ENCODE results near the gene CCDC97.

CCDC97 gene

GRCh38 chr19:41299046-41299754 is 10.8 kb upstream of the CCDC97 start:
- no peak for DNase-seq

GRCh38 chr19:41299755-41300089 is 10.2 kb upstream of the CCDC97 start:
- no peak for DNase-seq

GRCh38 chr19:41300555-41300954 is 9.4 kb upstream of the CCDC97 start:
- no peak for DNase-seq

GRCh38 chr19:41302624-41303351 is 7.2 kb upstream of the CCDC97 start:
- no peak for DNase-seq

GRCh38 chr19:41303954-41304353 is 6.0 kb upstream of the CCDC97 start:
- DNase-seq: no peak

DNA sequence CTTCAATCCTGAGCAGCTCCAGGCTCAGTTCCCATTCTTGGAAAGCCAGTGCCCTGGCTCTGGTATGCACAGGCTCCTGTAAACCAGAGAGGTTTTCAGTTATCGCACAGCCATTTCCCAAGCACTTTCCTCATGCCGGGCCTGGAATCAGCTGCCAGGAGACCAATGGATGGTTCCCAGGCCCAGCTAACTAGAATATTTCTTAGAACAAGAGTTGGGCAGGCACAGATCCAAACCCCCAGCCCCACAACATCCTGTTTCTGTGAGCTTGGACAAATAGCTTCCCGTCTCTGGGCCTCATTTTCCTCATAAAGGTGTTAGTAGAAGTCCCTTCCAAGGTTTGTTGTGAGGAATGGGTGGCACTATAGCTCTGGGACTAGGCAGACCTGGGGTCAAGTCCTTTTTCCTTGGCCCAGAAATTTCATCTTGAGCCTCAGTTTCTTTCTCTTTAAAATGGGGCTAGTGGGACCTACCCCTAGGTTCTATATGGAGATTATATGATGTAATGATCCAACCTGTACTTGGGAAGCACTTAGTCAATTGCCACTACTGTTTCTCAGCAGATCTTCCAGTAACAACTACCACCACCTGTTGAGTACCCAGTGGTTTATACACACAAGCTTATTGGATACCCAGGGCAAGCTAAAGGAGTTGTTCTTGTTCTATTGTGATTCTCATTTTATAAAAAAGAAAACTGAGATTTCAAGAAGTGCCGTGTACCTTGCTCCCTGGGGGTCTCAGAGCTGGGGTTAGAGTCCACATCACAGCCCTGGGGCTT is 5.1 kb upstream of the CCDC97 start:
- no peak for DNase-seq

- no peak for DNase-seq
Measured at GRCh38 chr19:41305927-41306793, 3.8 kb upstream of the CCDC97 start.

GRCh38 chr19:41307090-41307875 is 2.7 kb upstream of the CCDC97 start:
- DNase-seq: no peak

GRCh38 chr19:41307954-41308449 is 2.0 kb upstream of the CCDC97 start:
- DNase-seq: no peak

DNA sequence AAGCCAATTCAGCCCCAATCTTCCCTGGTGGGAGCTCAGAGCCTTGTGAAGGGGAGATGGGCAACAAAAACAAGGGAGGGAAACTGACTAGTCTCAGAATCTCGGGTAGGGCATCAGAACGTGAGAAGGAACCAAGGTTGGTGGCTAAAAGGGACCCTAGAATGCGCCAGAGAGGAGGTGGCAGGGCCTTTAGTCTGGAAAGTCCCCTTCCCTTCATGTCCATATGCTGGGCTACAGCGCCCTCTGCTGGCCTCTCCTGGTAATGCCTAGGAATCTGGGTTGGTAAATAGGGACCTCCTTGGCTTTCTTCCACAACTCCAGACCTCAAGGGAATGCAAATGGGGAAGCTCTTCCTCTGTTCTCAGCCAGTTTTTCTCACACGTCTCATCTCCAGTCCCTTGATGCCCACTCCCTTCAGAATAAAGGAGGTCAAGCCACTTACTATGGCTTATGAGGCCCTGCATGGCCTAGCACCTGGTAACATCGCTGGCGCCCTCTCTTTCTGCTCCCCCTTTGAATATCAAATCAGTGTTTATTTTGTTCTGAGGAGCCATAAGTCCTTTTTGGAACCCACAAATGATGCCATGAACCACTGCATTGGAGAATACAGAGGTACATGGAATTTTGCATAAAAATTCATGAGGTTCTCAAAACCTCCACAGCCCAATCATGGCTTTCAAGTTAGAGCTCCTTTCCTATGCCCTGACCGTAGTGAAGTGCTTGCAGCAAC is 1.4 kb upstream of the CCDC97 start:
- no peak for DNase-seq

GRCh38 chr19:41309180-41310032 is 566 bp upstream of the CCDC97 start:
- no peak for DNase-seq

DNA sequence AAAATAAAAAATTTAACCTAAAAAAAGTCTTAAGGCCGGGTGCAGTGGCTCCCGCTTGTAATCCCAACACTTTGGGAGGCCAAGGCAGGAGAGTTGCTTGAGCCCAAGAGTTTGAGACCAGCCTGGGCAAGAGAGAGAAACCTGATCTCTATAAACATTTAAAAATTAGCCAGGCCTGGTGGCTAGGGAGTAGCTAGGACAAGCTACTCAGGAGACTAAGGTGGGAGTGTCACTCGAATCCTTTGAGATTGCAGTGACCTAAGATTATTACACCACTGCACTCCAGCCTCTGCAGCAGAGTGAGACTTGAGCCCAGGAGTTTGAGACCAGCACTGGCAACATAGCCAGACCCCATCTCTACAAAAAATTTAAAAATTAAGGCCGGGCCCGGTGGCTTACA is 1.1 kb downstream of the CCDC97 start:
- DNase-seq: no peak

GRCh38 chr19:41311613-41312012 is 1.6 kb downstream of the CCDC97 start:
- DNase-seq: no peak

- no peak for DNase-seq
Measured at GRCh38 chr19:41316306-41316920, 6.4 kb downstream of the CCDC97 start.

DNA sequence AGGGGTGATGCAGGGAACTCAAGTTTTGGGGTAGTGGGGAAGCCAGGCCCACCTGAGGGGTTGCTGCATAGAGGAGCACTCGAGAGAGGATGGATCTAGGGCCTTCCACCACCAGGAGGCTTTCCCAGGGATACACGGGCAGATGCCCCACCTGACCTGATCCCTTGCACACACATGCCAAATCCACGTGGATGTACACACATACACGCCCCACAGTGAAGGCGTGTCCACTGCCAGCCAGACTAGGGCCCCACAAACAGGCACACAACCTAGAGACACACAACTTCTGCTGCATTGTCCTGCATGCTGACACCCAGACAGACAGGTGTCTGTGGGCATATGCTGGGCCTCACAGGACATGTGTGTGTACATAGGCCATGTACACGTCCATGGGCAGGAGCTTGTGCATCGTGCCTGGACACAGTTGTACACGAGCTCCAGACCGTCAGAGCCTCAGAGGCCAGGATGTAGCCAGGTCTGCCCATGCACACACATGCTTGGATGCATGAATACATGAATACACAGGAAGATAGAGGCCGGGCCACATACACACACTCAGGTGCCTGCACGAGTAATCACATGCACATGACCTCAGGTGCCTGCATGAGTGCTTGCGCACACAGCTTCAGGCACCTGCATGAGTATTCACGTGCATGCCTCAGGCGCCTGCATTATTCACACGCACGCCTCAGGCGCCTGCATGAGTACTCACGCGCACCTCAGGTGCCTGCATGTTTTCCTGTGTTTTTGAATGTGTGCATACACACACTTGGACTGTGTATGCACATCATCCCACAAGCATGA is 8.9 kb downstream of the CCDC97 start:
- DNase-seq: no peak

DNA sequence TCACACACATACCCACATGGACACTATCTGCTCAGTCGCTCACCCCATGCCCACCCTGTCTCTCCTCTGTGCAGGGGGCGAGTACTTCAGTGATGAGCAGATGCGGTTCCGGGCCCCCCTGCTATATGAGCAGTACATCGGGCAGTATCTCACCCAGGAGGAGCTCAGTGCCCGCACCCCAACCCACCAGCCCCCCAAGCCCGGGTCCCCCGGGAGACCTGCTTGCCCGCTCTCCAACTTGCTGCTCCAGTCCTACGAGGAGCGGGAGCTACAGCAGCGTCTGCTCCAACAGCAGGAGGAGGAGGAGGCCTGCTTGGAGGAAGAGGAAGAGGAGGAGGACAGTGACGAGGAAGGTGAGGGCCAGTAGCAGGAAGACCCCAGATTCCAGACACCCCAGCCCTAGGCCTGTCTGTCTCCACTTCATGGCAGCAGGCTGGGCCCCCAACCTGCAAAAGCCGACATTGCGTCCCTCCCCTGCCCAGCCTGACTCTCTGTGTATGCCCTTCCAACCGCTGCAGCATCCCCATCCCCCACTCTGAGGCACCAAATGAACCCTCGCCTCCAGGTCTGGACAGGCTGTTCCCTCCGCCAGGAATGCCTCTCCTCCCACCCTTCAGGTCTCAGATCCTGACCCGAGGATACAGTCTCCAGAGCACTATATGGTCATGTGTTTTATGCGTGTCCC is 9.7 kb downstream of the CCDC97 start:
- no peak for DNase-seq

DNA sequence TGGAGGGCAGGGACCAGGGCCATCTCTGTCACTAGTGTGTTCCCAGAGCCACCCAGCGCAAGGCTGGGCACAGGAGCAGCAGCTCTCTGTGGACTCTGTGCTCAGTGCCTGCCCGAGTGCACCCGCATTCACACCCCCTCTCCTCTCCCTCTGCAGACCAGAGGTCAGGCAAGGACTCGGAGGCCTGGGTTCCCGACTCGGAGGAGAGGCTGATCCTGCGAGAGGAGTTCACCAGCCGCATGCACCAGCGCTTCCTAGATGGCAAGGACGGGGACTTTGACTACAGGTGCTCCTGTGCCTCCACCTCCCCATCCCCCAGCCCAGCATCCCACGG is 10.2 kb downstream of the CCDC97 start:
- no peak for DNase-seq

DNA sequence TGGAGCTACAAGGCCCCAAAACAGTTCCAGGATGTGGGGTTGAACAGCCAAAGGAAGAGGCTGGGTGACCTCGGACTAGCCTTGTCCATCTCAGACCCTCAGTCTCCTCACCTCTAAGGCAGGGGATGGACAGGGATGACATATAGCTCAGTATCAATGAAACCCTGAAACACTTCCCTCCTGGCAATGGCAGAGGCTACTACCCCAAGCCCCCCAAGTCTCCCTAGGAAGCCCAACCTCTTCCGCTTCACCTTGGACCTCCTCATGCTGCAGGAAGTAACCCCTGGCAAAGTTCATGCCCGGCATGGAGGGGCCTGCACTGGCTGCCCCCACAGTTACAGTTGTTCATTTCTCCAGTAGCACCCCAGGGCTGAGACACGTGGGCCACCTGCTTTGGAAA is 10.6 kb downstream of the CCDC97 start:
- no peak for DNase-seq

Measured in NCI-H187 treated with DMSO at 0.1 percent for 48 hours (cell line).